ENCODE data around the gene C17orf114.

The C17orf114 gene

GRCh38 chr17:4769628-4770027 lies 32.5 kb downstream of the C17orf114 start:
- no peaks in the 10 kb centered on the region for H3K4me1 ChIP-seq (ENCODE audit: control insufficient read depth in 2 of 3, insufficient read depth in 2 of 3, low read depth in 1 of 3, low read length in 3 of 3)
- intact Hi-C loops (cut with DNase I): no loop called here
- H3K27ac ChIP-seq (ENCODE audit: low read depth in 2 of 2, low read length in 2 of 2): no peak overlapping the region
- TF ChIP-seq CTCF (IDR thresholded peaks at IDR 0.05; ENCODE audit: borderline replicate concordance, extremely low read depth, insufficient read depth): no peak
- no peaks in the 10 kb centered on the region for H3K27me3 ChIP-seq (ENCODE audit: control insufficient read depth, insufficient read depth, low read length)
- no peak for FAIRE-seq
- H3K9me3 ChIP-seq (ENCODE audit: control insufficient read depth in 2 of 3, insufficient read depth in 1 of 3, low read length in 3 of 3): no peaks in the 10 kb centered on the region
- no peak overlapping the region for H3K9ac ChIP-seq (ENCODE audit: low read length in 3 of 3)
- H3K4me3 ChIP-seq (ENCODE audit: low read length in 3 of 3): no peak overlapping the region
- H3K36me3 ChIP-seq (ENCODE audit: control insufficient read depth in 2 of 3, insufficient read depth in 3 of 3, low read length in 3 of 3): no peaks in the 10 kb centered on the region
- no peak for DNase-seq

GRCh38 chr17:4768298-4768697 lies 33.8 kb downstream of the C17orf114 start:
- DNase-seq (peak in 1 of 5 donors; percentile 17), FAIRE-seq (no peak)
- H3K4me1 ChIP-seq (ENCODE audit: control insufficient read depth in 2 of 3, insufficient read depth in 2 of 3, low read depth in 1 of 3, low read length in 3 of 3): no peaks in the 10 kb centered on the region
- H3K36me3 ChIP-seq (ENCODE audit: control insufficient read depth in 2 of 3, insufficient read depth in 3 of 3, low read length in 3 of 3): no peaks in the 10 kb centered on the region
- H3K27me3 ChIP-seq (ENCODE audit: control insufficient read depth, insufficient read depth, low read length): no peaks in the 10 kb centered on the region
- TF ChIP-seq CTCF (IDR thresholded peaks at IDR 0.05; ENCODE audit: borderline replicate concordance, extremely low read depth, insufficient read depth): no peak
- intact Hi-C loops (cut with DNase I): no loop called here
- H3K9me3 ChIP-seq (ENCODE audit: control insufficient read depth in 2 of 3, insufficient read depth in 1 of 3, low read length in 3 of 3): no peaks in the 10 kb centered on the region
- H3K4me3 ChIP-seq (ENCODE audit: low read length in 3 of 3): no peak overlapping the region
- no peak overlapping the region for H3K9ac ChIP-seq (ENCODE audit: low read length in 3 of 3)
- H3K27ac ChIP-seq (ENCODE audit: low read depth in 2 of 2, low read length in 2 of 2): no peak overlapping the region

- no peaks in the 10 kb centered on the region for H3K27me3 ChIP-seq (ENCODE audit: control insufficient read depth, insufficient read depth, low read length)
- no peak overlapping the region for H3K27ac ChIP-seq (ENCODE audit: low read depth in 2 of 2, low read length in 2 of 2)
- peak in 1 of 5 donors; percentile 2 for DNase-seq
- H3K36me3 ChIP-seq (ENCODE audit: control insufficient read depth in 2 of 3, insufficient read depth in 3 of 3, low read length in 3 of 3): no peaks in the 10 kb centered on the region
- H3K4me3 ChIP-seq (ENCODE audit: low read length in 3 of 3): no peak overlapping the region
- intact Hi-C loops (cut with DNase I): no loop called here
- no peaks in the 10 kb centered on the region for H3K4me1 ChIP-seq (ENCODE audit: control insufficient read depth in 2 of 3, insufficient read depth in 2 of 3, low read depth in 1 of 3, low read length in 3 of 3)
- no peak overlapping the region for H3K9ac ChIP-seq (ENCODE audit: low read length in 3 of 3)
- no peak for FAIRE-seq
- no peaks in the 10 kb centered on the region for H3K9me3 ChIP-seq (ENCODE audit: control insufficient read depth in 2 of 3, insufficient read depth in 1 of 3, low read length in 3 of 3)
- TF ChIP-seq CTCF (IDR thresholded peaks at IDR 0.05; ENCODE audit: borderline replicate concordance, extremely low read depth, insufficient read depth): no peak
Measured at GRCh38 chr17:4766723-4767122, 35.4 kb downstream of the C17orf114 start.

- no peak overlapping the region for H3K27ac ChIP-seq (ENCODE audit: low read depth in 2 of 2, low read length in 2 of 2)
Measured at GRCh38 chr17:4766201-4766600, 35.9 kb downstream of the C17orf114 start.

More at GRCh38 chr17:4766201-4766600, 35.9 kb downstream of the C17orf114 start:
- intact Hi-C loops (cut with DNase I): no loop called here
- peak in 1 of 5 donors; percentile 5 for DNase-seq
- Histone ChIP-seq H3K27me3 (ENCODE audit: control insufficient read depth, insufficient read depth, low read length) (no peaks in the 10 kb centered on the region), H3K9ac (ENCODE audit: low read length in 3 of 3) (no peak overlapping the region), H3K36me3 (ENCODE audit: control insufficient read depth in 2 of 3, insufficient read depth in 3 of 3, low read length in 3 of 3) (no peaks in the 10 kb centered on the region), H3K4me1 (ENCODE audit: control insufficient read depth in 2 of 3, insufficient read depth in 2 of 3, low read depth in 1 of 3, low read length in 3 of 3) (no peaks in the 10 kb centered on the region), H3K9me3 (ENCODE audit: control insufficient read depth in 2 of 3, insufficient read depth in 1 of 3, low read length in 3 of 3) (no peaks in the 10 kb centered on the region), H3K4me3 (ENCODE audit: low read length in 3 of 3) (no peak overlapping the region)
- FAIRE-seq: no peak
- TF ChIP-seq CTCF (IDR thresholded peaks at IDR 0.05; ENCODE audit: borderline replicate concordance, extremely low read depth, insufficient read depth): no peak
